ENCODE data around the gene TBX15.

Gene TBX15

GRCh38 chr1:119006406-119007279 is 18.5 kb upstream of the TBX15 start:
- H3K27ac ChIP-seq = no peak overlapping the region
- TF ChIP-seq ZFX (IDR thresholded peaks at IDR 0.05) = no peak
- no peak for TF ChIP-seq CTCF (conservative IDR thresholded peaks at IDR 0.05)

DNA sequence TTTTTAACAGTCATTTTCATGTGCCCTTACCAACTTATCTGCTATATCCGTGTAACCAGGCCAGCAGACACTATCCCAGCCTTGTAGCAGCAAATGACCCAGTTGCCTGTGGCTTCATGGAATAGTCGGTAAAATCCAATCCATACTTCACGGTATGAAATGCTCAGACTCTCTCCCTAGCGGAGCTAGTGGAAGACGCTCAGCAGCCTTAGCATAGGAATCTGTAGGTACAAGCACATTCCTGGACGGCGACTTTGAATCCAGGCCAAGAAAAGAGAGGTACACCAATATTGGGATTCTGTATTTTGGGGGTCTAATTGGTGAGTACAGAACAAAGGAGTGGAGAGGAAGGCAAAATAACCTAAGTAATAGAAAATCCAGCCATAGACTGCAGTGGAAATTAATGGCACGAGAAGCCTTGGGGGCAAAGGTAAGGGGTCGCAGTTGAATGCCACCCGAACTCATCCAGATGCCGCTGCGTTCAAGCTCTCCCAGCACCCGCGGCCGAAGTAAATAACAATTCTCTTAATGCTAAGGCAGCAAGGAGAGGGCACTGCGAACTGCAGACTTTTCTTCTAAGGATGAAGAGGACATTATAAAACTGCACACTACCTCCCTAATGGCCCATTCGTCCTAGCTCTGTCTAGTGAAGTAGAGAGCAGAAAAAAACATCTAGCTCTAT is 17.7 kb upstream of the TBX15 start:
- H3K27ac ChIP-seq = no peak overlapping the region
- TF ChIP-seq ZFX (IDR thresholded peaks at IDR 0.05) (no peak), CTCF (conservative IDR thresholded peaks at IDR 0.05) (no peak)

DNA sequence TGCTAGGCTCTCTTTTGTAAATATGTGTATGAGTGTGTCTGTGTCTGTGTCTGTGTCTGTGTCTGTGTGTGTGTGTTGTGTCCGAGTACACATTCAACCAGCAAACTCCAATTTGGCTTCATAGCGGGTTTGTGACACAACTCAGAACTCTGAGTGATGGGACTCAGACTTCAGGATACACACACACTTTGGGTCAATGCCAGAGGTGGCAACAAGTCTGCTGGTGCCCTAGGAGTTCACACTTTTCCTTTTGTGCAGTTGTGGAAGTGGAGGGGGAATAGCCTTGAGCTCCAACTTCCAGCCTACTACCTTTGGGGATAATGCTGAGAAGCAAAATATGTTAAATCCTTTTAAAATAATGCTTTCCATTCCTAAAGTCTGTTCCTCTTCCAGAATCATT is 16.6 kb upstream of the TBX15 start:
- no peak for TF ChIP-seq CTCF (conservative IDR thresholded peaks at IDR 0.05)
- TF ChIP-seq ZFX (IDR thresholded peaks at IDR 0.05) = no peak
- H3K27ac ChIP-seq = no peak overlapping the region

DNA sequence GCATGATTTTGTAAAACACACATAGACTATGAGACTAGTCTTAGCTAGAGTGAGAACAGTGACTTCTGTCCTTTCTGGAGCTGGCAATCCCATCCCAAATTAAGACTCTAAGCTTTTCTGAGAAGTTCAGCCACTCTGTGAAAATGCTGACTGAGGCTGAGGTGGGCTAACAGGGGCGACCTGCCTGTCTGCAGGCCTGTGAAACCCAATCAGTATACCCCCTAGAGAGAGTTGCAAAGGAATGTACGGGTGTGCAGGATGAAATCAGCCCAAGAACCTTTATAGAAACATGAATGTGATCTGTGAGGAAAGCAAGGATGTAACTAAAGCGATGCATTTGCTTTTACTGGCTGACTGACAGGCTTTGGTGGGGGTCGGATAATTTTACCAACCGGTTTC is 16.0 kb upstream of the TBX15 start:
- H3K27ac ChIP-seq = no peak overlapping the region
- no peak for TF ChIP-seq ZFX (IDR thresholded peaks at IDR 0.05)
- TF ChIP-seq CTCF (conservative IDR thresholded peaks at IDR 0.05) = no peak

DNA sequence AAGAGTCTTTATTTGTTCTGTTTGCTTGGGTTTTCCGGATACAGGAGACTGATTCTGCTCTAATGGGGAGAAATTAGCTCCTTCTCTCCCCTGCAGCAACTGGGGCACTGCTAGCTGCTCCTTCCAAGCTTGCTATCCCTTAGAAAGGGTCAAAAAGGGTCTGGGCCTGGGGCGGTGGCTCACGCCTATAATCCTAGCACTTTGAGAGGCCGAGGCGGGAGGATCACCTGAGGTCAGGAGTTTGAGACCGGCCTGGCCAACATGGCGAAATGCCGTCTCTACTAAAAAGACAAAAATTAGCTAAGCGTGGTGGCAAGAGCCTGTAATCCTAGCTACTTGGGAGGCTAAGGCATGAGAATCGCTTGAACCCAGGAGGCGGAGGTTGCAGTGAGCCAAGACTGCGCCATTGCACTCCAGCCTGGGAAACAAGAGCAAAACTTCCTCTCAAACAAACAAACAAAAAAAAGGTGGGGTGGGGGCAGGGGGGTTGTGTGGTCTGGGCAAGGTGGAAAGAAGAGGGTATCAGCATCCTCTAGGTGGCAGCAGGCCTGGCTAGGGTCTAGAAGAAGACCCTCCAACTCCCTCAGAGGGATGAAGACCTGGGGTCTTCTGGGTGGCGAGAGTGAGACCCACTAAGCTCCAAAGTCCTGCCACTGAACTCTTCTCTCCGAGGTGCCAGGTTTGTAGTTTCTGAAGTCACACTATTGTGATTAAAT is 15.4 kb upstream of the TBX15 start:
- TF ChIP-seq CTCF (conservative IDR thresholded peaks at IDR 0.05) (no peak), ZFX (IDR thresholded peaks at IDR 0.05) (no peak)
- no peak overlapping the region for H3K27ac ChIP-seq

DNA sequence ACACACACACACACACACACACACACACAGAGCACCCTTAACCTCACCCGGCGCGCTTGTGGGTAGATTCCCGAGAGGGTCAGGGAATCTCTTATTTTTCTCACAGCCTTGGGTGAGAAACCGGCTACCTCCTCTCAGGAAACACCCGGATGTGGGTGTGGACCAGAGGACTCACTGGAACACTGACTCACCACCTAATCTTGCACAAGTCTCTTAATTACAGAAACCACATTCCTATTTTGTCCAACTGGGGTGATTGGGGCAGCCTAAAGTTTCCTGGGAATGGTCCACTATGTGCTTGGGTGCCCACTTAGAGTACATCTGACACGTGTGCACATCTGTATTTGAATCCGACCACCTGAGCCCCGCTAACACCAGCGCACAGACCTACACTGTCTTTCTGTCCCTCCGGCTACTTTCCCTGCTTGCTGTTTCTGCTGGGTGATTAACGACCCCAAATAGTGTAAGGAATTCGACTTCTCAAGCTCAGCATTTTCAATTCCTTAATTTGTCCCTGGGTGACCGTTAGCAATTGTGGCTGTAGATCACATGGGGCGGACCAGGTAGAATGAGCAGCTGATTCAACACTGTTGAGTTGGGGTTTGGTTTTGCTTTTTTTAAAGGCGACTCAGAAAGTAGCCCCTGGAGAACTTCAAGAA is 14.0 kb upstream of the TBX15 start:
- no peak for TF ChIP-seq ZFX (IDR thresholded peaks at IDR 0.05)
- TF ChIP-seq CTCF (conservative IDR thresholded peaks at IDR 0.05) = no peak
- H3K27ac ChIP-seq = no peak overlapping the region
